Measurements from ENCODE around the gene ACADVL.
A peak's percentile ranks its signal among the peaks of the same experiment; 100 is the strongest.

ACADVL gene

DNA sequence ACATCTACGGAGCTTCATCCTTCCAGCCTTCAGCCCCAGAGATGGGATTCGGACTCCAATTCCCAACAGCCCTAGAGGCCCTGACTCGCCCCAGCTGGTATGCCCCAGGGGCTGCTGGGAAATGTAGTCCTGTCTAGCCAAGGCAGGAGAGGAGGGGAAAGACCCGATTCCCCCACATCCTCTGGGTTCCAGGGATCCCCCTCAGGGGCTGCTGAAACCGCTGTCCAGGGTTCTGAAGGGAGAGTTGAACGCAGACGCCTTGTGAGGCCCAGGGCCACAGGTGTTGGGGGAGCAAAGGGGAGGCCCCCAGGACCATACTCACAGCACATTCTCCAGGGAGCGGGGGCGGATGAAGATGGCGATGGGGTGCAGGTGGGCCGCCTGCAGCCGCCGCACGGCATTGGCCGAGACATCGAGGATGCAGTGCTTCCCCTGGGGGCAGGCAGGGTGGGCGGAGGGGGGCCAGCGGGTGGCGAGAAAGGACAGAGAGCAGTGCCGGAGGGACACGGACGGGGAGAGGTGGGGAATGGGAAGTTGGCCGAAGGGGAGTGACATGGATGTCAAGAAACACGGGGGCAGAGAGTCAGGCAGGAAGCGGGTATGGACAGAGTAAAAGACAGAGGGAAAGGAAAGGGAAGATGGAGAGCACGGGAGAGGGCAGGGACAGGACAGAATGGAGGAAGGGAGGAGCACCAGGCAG is 28.0 kb upstream of the ACADVL start:
- no peak for DNase-seq

DNA sequence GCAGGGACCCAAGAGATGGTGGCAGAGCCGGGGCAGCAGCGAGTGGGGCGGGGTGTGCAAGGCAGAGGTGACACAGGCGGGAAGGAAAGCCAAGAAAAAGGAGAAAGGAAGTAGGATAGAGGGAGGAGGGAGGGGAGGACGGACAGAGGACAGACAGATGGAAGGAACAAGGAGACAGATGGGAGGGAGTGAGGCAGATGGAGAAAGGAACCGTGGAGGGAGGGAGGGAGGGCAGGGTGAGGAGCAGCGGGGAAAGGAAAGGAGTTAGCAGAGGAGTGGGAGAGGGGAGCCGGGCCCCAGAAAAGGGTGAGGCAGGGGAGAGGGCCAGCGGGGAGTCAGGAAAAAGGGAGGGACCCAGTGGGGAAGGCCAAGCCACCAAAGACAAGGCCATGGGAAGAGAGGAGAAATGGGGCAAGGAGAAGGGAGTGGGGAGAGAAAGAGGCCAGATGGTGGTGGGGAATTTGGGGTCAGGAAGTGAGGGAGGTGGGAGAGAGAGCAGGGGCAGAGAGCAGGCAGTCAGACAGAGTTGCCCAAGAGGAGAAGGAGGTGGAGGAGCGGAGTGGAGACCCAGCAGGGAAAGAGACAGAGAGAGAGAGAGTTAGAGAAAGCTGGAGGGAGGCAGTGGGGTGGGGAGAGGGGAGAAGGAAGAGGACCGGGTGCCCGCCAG is 27.3 kb upstream of the ACADVL start:
- DNase-seq, result no peak

DNA sequence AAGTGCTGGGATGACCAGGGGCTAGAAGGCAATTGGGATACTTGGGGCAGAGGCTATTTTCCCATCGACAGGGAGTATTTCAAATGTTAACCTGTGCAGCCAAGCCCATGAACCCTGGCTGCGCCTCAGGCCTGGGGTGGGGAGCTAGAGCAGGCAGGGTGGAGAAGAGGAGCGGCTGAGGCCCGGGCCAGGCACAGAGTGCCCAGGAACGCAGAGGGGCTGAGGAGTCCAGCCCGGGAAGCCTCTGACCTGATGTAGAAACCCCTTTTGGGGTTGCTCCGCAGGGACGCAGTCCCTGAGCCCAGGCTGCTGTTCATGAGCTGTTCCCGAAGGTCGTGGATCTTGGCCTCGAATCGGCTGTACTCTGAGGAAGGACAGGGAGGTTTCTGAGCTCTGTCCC is 23.8 kb upstream of the ACADVL start:
- DNase-seq, result no peak

DNA sequence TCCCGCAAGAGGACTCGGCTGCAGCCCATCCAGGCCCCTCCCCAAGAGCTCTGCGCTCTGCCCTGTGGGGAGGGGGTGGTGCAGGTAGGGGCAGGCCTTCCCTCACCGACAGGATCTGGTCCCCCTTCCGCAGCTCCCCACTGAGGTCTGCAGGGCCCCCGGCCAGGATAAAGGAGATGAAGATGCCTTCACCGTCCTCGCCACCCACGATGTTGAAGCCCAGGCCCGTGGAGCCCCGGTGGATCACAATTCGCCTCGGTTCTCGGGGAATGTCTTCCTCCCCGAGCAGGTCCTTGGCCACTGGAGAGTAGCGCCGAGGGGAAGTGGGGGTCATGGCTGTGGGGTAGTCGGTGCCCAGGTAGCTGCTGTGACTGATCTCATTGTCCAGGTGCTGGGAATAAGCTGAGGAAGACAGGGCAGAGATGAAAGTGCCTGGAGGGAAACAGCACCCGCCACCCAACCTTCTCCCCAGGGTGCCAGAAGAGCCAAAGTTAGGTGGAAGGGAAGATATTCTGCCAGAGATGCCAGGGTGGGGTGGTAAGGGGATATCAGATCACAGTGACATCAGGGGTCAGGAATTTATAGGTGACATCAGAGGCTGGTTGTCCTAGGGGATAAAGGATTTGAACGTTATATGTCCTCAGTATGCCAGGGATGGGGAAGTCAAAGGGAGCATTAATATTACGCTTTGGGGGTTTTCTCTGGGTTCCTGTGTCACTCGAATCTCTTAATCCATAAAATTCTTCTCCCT is 22.9 kb upstream of the ACADVL start:
- no peak for DNase-seq

DNA sequence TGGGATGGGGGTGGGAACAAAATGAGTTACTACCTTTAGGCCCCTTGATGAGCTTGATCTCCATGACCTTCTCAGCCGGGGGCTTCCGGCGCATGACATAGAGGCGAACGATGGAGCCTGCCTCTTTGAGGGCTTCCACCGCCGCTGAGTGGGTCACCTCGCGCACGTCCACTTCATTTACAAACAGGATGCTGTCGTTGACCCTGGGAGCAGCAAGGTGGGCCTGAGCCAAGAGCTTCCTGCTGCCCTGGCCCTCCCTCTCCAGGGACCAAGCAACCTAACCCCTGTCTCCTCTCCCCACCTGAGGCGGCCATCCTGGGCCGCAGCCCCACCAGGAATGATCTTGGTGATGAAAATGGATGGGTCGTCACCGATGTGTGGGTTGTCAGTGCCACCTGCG is 16.3 kb upstream of the ACADVL start:
- no peak for DNase-seq

DNA sequence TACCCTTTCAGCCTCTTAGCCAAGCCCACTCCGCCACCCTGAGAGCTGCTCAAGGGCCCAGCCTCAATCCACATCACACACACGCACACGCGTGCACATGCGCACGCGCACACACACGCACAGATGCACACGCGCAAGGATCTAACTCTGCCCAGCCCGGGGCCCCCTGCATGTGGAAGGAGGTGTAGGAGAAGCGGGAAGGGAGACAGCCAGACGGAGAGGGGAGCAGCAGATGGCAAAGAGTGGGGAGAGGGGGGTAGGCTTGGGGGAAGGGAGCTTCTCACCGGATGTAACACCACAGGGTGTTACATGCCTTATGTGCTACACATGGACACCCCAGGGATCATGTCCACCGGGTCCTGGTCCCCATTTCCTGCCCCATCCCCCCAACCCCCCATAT is 15.4 kb upstream of the ACADVL start:
- DNase-seq, result no peak

DNA sequence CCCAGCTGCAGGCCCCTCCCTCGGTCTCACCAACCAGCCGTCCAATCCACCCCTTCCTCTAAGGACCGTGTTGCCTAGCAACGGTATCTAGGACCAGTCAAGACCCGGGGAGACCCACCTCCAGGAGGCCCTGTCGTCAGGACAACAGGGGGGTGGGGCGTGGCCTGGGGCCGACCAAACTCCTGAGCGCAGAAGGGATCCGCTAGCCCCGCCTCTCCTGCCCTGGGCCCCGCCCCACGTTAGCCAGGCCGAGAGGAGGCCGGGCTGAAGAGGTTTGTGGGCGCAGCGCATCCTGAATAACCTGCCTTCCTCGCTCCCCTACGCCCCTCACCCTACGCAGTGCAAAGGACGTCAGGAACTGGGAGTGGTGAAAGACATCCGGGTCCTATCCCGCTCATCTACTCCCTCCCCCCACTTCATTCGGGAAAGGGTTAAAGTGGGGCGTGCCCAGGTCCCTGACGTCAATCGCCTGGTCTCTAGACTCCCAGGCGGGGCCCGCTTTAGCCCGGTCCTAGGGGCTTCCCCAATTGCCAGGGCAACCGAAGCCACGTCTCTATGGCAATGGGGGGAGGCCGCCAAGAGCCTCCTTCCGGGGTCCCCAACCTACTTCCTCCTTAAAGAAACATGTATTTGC is 14.8 kb upstream of the ACADVL start:
- no peak for DNase-seq

DNA sequence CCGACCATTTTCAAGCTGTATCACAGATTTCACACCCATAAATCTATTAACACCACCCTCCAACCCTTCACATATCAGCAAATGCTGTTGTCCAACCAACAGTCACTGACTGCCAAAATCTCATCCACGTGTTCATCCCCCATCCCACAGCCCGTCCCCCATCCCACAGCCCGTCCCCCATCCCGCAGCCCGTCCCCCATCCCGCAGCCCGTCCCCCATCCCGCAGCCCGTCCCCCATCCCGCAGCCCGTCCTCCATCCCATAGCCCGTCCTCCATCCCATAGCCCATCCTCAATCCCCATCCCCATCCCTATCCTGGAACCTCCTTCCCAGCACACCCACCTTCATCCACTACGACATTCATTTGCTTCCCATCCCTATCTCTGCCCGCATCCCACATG is 14.2 kb upstream of the ACADVL start:
- no peak for DNase-seq

DNA sequence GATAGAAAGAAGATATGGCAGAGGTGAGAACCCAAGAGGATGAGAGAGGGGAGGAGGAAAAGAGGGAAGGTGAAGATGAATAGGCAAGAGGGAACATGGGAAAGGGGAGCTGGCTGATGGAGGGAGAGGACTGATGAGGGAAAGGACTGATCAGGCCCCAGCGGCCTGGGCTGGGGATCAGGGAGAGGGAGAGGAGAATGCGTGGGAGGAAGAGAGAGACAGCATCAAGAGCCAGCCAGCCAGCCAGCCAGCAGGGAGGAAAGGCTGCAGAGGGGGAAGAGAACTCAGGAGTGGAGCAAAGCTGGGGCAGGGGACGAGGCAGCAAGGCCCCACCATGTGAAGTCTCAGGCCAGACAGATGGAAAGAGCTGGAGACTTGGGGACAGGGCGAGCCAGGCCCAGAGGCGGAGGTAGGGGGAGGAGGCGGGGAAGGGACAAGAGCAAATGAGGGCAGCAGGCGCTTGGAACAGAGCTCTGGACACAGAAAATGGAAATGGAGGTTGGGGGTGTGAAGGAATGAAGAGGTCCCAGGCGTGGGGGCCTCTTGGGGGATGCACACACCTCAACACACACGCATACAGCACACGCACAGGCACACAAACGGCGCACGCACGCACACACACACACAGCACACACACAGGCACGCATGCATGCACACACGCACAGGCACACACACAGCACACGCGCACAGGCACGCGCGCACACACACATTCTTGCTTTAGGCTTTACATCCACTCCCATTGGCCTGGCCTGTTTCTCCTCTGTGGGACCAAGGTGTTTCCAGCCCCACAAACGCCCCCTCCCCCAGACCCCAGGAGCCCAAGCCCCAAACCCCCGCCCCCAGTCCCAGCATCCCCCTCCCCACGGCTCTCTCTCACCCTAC is 12.4 kb upstream of the ACADVL start:
- DNase-seq, result no peak

DNA sequence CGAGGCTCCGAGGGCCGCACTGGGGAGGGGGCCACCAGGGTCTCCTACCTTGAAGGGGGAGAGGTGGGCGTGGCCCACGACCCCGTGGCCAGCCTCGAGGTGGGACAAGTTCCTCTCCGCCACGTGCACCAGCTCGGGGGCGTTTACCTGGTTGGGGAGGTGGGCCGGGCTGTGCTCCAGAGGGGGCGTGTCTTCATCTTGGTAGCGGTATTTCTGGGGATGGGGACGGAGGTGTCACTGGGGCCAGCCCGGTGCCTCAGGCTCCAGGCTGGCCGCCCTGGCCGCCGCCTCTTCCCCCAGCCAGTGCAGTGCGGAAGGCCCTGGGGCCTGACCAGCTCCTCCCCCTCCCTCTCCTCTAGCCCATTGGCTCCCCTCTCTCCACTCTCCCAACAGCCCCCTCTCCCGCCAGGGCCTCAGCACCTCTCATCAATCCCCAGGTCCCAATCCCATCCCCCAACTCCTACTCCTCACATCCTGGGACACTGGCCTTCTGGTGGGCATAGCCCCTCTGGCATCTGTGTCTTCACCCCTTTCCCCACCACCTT is 11.6 kb upstream of the ACADVL start:
- DNase-seq, result no peak

DNA sequence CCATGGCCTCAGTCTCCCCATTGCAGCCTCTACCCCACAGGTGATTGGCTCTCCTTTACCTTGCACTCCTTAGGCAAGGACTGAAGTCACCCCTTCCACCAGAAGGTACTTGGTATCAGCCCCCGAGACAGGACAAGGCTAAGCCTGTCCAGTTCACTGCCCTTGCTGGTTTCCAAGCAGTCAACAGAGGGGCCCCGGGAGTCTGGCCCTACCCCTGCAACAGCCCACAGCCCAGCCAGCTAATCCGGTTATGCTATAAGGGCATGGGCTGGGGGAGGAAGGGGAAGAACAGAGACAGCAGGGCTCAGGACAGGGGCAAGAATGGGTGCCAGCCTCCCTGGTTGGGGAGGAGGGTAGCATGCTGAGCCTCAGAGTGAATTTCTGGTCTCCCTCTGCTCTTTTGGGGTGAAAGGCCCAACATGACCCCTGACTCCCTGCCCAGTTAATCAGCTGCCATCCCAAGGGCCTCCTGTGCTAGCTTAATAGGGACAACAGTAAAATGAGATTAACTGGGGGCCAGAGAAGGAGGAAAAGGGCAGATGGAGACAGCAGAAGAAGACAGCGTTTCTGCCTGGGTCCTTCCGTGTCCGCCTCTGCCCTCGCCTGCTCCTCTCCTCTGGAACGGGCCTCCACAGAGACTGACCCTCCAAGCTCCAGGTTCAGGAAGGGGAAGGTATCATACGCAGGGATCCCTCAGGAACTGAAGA is 10.8 kb upstream of the ACADVL start:
- DNase-seq, result no peak

DNA sequence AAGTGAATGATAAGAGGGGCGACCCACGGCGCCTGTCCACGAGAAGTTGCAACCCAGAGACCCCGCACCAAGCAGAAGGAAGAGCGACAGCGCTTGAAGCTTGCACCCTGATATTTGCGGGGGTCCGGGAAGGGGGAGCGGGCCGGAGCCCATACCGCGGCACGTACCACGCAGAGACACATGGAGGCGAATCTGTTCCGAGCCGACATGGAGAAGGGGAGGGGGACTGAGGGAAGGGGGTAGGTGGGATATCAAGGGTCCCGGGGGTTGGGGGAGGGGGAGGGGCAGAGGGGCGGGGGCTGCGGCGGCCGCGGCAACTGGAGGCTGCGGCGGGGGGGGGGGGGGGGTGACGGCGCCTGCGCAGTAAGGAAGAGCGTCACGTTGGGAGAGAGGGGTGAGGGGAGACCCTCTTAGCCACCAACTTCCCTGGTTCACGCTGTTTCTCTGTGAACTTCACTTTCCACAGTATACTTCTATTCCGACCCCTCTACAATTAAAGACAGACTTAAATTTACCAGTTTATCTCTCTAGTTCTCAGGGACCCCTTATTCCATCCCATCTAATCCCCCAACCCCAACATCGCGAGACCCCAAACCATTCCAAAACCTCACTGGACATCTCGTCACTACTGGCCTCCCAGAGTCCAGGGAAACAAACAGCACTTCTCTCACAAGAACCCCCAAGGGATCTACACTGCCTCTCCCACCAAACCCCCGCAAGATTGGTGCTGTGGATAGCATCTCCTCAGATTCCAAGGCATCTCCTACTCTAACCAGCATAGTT is 8.1 kb upstream of the ACADVL start:
- no peak for DNase-seq

DNA sequence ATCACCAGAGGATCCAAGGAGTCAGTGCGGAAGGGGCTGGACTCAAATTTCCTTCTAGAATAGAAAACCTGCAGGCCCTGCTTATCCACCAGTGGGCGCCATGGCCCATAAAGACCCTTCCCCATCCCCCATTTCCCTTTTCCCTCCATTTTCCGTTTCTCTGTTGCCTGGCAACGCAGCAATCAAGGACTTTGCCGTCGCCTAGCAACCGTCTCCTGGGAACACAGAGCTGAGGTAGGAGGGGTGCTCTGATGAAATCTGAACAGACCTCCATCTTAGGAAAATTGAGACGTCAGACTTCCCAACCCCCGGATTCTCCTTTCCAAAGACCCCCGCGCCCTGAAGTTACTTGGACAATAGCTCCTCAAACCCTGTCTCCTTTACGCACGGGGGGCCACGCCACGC is 5.8 kb upstream of the ACADVL start:
- DNase-seq, result no peak

DNA sequence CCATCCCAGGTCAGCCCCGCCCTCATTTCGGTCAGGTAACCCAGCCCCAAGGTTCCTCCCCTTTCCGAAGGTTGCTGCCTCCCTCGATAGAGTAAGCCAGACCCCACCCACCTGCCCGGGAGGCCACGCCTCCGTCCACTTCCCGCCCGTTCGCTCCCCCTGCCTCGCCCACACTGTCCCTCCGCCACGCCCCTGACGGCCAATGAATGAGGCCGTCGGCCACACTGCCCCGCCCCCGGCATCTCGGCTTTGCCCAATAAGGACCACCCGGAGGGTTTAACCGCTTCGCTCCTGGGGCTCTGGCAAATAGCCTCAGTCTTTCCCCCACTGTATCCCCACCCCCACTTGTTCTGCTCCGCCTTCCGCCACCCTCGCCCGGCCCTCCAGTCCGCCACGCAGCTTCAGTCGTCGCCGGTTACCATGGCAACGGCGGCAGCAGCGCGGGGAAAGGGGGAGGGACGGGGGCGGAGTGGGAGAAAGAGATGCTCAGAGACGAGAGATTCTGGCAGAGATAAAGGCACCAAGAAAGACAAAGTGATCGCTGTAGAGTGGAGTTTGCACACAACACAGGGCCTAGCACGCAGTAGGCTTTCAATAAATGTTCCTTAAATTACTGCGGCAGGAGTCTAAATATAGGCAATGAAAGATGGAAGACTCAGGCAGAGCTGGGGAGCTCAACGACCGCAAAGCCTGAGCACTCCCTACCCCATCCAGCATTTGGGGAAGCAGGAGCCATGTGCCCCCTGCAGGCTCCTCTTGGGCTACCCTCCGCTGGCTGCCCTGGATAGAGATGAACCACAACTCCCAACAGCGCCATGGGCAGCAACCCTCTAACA is 5.2 kb upstream of the ACADVL start:
- peak; percentile 92 for DNase-seq

DNA sequence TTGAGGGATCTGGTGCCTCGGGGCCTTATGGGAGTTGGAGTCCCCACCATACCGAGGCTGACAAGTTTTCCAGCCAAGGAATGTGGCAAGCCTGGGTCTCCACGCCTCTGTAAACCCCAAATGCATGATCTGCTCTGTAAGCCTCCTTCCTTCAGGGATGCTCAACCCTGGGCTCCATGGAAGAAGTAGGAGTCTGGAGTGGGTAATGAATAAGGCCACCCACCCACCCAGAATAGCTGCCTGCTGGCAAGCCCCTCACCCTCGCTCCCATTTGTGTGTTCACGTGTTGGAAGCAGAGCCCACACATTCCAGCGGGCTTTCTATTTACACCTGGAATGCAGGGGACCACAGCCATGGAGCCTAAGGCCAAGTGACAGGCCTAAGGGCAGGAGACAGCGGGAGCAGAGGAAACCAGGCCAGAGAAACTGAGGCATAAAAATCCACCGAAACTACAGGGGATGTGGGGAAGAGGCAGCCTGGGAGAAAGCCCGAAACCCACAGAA is 4.6 kb upstream of the ACADVL start:
- DNase-seq, result no peak

DNA sequence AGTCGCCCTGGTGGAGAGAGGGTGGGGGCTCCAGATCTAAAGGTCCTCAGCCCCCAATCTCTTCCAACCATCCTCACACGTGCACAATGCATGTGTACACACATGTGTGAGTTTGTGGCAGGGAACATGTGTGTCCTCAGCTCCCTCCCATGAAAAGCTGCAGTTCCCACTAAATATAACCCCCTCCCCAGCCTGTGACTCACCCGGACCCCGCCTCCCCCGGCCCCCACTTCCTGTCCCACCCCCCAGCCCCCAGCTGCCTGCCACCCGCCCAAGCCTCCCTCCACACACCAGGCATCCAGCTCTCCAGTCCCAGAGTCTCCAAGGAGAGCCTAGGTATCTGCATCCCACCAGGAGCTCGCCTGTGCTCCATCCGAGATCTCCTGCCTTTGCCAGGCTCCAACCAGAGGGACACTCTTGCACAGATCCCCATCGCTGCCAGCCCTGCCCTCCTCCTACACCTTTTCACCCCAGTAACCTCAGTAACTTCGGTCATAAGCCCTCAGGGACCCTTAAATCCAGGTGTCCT is 4.0 kb upstream of the ACADVL start:
- DNase-seq, result no peak

DNA sequence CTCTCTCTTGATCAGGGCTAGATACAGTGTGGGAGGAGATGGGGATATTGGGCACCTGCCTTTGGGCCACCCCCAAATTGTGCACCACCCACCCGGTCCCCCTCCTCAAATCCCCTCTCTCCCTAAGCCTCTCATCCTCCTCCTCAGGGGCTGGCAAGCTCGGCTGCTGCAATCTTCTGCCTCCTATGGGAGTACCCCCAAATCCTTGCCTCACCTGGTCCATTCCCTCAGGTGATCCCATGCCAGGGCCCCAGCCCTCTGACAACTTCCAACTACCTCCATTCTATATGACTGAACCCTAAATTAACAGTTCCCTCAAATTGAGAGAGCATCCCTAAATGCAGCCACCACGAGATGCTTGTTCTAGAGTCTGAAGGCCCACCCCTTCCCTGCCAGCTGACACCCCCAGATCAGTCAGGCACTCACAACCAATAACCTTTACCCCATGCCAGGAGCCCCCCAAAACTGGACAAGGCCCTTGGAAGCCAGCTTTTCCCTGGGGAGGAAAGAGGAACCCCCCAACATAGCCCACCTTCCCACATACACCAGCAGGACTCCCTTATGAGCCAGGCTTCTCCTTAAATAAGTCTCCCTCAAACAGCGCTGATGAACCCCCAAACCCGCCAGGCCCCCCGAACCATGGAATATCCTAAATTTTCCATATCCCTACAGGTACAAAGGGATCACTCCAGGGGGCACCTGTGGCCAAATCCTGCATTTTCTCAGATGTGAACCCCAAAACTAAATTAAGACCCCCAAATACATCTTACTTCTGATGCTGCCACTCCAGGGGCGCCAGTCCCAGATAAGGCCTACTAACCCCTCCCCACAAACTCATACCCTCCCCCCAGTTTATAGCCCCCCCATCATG is 3.3 kb upstream of the ACADVL start:
- no peak for DNase-seq
